Liver (tissue), 9 donors: ENCODE results near the gene PLA2G12A. TPM values are rescaled to one million over a fixed set of nuclear protein-coding genes. Genes with fewer than 3 reads are reported as not detected.

Experiments
- DNase-seq: peaks from one replicate; pipeline ENCODE4 v3.0.0-alpha.2; 2017; ENCODE audit warnings: low spot score
- H3K27ac ChIP-seq, 2 donors: one replicate each; pipeline ENCODE4 v1.7.0; 2013; ENCODE audit warnings: inconsistent platforms in 2 of 2, low read length in 2 of 2, control low read depth in 1 of 2, low read depth in 1 of 2, mild to moderate bottlenecking in 1 of 2
- H3K27me3 ChIP-seq, 4 donors: one replicate each; pipeline versions ENCODE4 v1.6.1 to v1.7.0; 2013; ENCODE audit warnings: low read length in 3 of 4, inconsistent platforms in 1 of 4, mild to moderate bottlenecking in 1 of 4, moderate library complexity in 1 of 4; ENCODE audit not compliant: control insufficient read depth in 4 of 4, insufficient read depth in 4 of 4
- H3K36me3 ChIP-seq, 4 donors: one replicate each; pipeline versions ENCODE4 v1.6.1 to v1.7.0; 2013; ENCODE audit warnings: low read length in 3 of 4, mild to moderate bottlenecking in 3 of 4, low read depth in 1 of 4, moderate library complexity in 1 of 4; ENCODE audit not compliant: control insufficient read depth in 4 of 4, insufficient read depth in 3 of 4
- H3K4me1 ChIP-seq, 4 donors: one replicate each; pipeline versions ENCODE4 v1.6.1 to v1.7.0; 2013; ENCODE audit warnings: low read length in 3 of 4, mild to moderate bottlenecking in 3 of 4, moderate library complexity in 1 of 4; ENCODE audit not compliant: control insufficient read depth in 4 of 4, insufficient read depth in 4 of 4
- H3K4me3 ChIP-seq, 3 donors: one replicate each; pipeline versions ENCODE4 v1.6.1 to v1.7.0; 2013; ENCODE audit warnings: low read length in 3 of 3, control low read depth in 1 of 3, low read depth in 1 of 3, mild to moderate bottlenecking in 1 of 3
- H3K9ac ChIP-seq, 2 donors: one replicate each; pipeline ENCODE4 v1.7.0; 2013; ENCODE audit warnings: low read length in 2 of 2, mild to moderate bottlenecking in 2 of 2, moderate library complexity in 2 of 2, control low read depth in 1 of 2, low read depth in 1 of 2
- H3K9me3 ChIP-seq, 4 donors: one replicate each; pipeline versions ENCODE4 v1.6.1 to v1.7.0; 2013; ENCODE audit warnings: low read length in 3 of 4; ENCODE audit not compliant: control insufficient read depth in 4 of 4
- CTCF ChIP-seq: fragments of 150-350 bp; IDR thresholded peaks from 2 replicates; pipeline ENCODE4 v1.5.1; 2017; ENCODE audit warnings: improper control_type of control experiment, low read depth, low read length; ENCODE audit not compliant: missing input control
- FOXA1 ChIP-seq: IDR thresholded peaks from 2 replicates; pipeline ENCODE4 v1.6.1; 2016; ENCODE audit warnings: antibody characterized with exemption
- FOXA2 ChIP-seq: IDR thresholded peaks from 2 replicates; pipeline ENCODE4 v1.6.1; 2016; ENCODE audit warnings: antibody characterized with exemption
- GABPA ChIP-seq, 2 donors: IDR thresholded peaks in 1 of 2; conservative IDR thresholded peaks in 1 of 2; 2 replicates each; pipeline ENCODE4 v1.6.1; 2016; ENCODE audit warnings: antibody characterized with exemption in 2 of 2, mild to moderate bottlenecking in 1 of 2, moderate library complexity in 1 of 2
- HNF4A ChIP-seq, 2 donors: conservative IDR thresholded peaks; 2 replicates each; pipeline ENCODE4 v1.6.1; 2016; ENCODE audit warnings: antibody characterized with exemption in 2 of 2, mild to moderate bottlenecking in 2 of 2
- HNF4G ChIP-seq: IDR thresholded peaks from 2 replicates; pipeline ENCODE4 v1.6.1; 2016; ENCODE audit warnings: antibody characterized with exemption
- JUND ChIP-seq, 2 donors: IDR thresholded peaks; 2 replicates each; pipeline ENCODE4 v1.6.1; 2016; ENCODE audit warnings: antibody characterized with exemption in 2 of 2
- MAX ChIP-seq: IDR thresholded peaks from 2 replicates; pipeline ENCODE4 v1.6.1; 2016; ENCODE audit warnings: antibody characterized with exemption
- NR2F2 ChIP-seq: IDR thresholded peaks from 2 replicates; pipeline ENCODE4 v1.6.1; 2016; ENCODE audit warnings: antibody characterized with exemption
- RAD21 ChIP-seq, 2 donors: IDR thresholded peaks; 2 replicates each; pipeline ENCODE4 v1.6.1; 2016; ENCODE audit warnings: antibody characterized with exemption in 2 of 2, mild to moderate bottlenecking in 2 of 2
- REST ChIP-seq: IDR thresholded peaks from 2 replicates; pipeline ENCODE4 v1.6.1; 2016; ENCODE audit warnings: antibody characterized with exemption, mild to moderate bottlenecking
- RXRA ChIP-seq, 2 donors: IDR thresholded peaks; 2 replicates each; pipeline ENCODE4 v1.6.1; 2017 to 2018; ENCODE audit warnings: antibody characterized with exemption in 2 of 2, mild to moderate bottlenecking in 1 of 2
- SP1 ChIP-seq: IDR thresholded peaks from 2 replicates; pipeline ENCODE4 v1.6.1; 2018; ENCODE audit warnings: antibody characterized with exemption, mild to moderate bottlenecking
- TAF1 ChIP-seq: conservative IDR thresholded peaks from 2 replicates; pipeline ENCODE4 v1.6.1; 2016; ENCODE audit warnings: antibody characterized with exemption, mild to moderate bottlenecking
- YY1 ChIP-seq: IDR thresholded peaks from 2 replicates; pipeline ENCODE4 v1.6.1; 2016; ENCODE audit warnings: antibody characterized with exemption, mild to moderate bottlenecking
- ZBTB33 ChIP-seq: IDR thresholded peaks from 2 replicates; pipeline ENCODE4 v1.6.1; 2016; ENCODE audit warnings: antibody characterized with exemption
- WGBS: extraction: QIAGEN DNeasy Blood & Tissue Kit; methylation state at CpG from one replicate; pipeline ENCODE4 v1.1.7; 2013; 5-methylcytosine and 5-hydroxymethylcytosine counted together
- polyA plus RNA-seq, 2 donors: library from polyadenylated mRNA; stranded (reverse) in 1 of 2; unstranded in 1 of 2; fragments of 200-250 nt in 1 of 2; fragments of >200 nt in 1 of 2; fragmentation: Nextera tagmentation in 1 of 2; extraction: Ambion mirVana in 1 of 2; gene quantifications; one replicate each; pipeline versions ENCODE4 v1.2.1 to v1.2.3, GENCODE V29; 2013 to 2015
- total RNA-seq, 2 donors: library from RNA; depleted of rRNA; stranded (reverse); fragments of >200 nt; gene quantifications; one replicate each; pipeline ENCODE4 v1.2.3, GENCODE V29; 2014
- donor health status: healthy.
- donor health status: healthy.
- donor health status: healthy.
- donor health status: healthy.
- donor health status: healthy.

PLA2G12A gene
- total RNA-seq, result 10 to 100 TPM; 11.3 to 28.9 TPM
- 10 to 100 TPM; 29.9 to 57.7 TPM for polyA plus RNA-seq

- DNase-seq, result peak; percentile 81
- TF ChIP-seq GABPA (IDR thresholded peaks at IDR 0.05 in 1 of 2, conservative IDR thresholded peaks at IDR 0.05 in 1 of 2) (no peak), FOXA1 (no peak), SP1 (peak; percentile 6), NR2F2 (no peak), REST (peak; percentile 12), FOXA2 (no peak), YY1 (peak; percentile 32), HNF4G (no peak)
- Histone ChIP-seq H3K27me3 (no peaks in the 10 kb centered on the region), H3K27ac (peak within 1 kb of the TSS; percentile 90 to 91), H3K4me1 (peaks cover 2 to 25% (median 13%) of the 10 kb centered on the region in 4 donors), H3K9me3 (no peaks in the 10 kb centered on the region), H3K4me3 (peak within 1 kb of the TSS; percentile 72 to 98 (median 76)), H3K36me3 (peaks cover 0 to 4% (median 0%) of the 10 kb centered on the region in 4 donors), H3K9ac (peak within 1 kb of the TSS; percentile 64 to 81)
- WGBS, result 1% methylated on average over 83 of the region's 83 CpGs
These were observed at the start of gene PLA2G12A for GRCh38 chr4:109729718-109730618. Gene PLA2G12A, minus strand, starts transcription at chr4:109730070. Its CDS starts 261 bp downstream, at chr4:109729809.

GRCh38 chr4:109764789-109765402 is 35.0 kb upstream of the PLA2G12A start:
- peaks cover 6 to 34% (median 18%) of the 10 kb centered on the region in 4 donors for H3K36me3 ChIP-seq
- no peak overlapping the region for H3K9ac ChIP-seq
- no peak for DNase-seq
- H3K27ac ChIP-seq, result no peak overlapping the region
- H3K4me1 ChIP-seq, result peaks cover 0 to 9% (median 0%) of the 10 kb centered on the region in 4 donors
- no peaks in the 10 kb centered on the region for H3K27me3 ChIP-seq
- TF ChIP-seq JUND (IDR thresholded peaks at IDR 0.05) (no peak), HNF4A (conservative IDR thresholded peaks at IDR 0.05) (peak; percentile 54 to 72)
- H3K9me3 ChIP-seq, result no peaks in the 10 kb centered on the region
- no peak overlapping the region for H3K4me3 ChIP-seq
- WGBS, result 72% methylated on average over 5 of the region's 5 CpGs

- Histone ChIP-seq H3K36me3 (peaks cover 6 to 32% (median 19%) of the 10 kb centered on the region in 4 donors), H3K9me3 (no peaks in the 10 kb centered on the region), H3K9ac (no peak overlapping the region), H3K27ac (no peak overlapping the region), H3K4me3 (no peak overlapping the region), H3K4me1 (peaks cover 0 to 9% (median 0%) of the 10 kb centered on the region in 4 donors), H3K27me3 (no peaks in the 10 kb centered on the region)
- no peak for DNase-seq
- 22% methylated on average over 2 of the region's 2 CpGs for WGBS
- TF ChIP-seq TAF1, result no peak
- TF ChIP-seq ZBTB33, result no peak
- no peak for TF ChIP-seq FOXA2
- no peak for TF ChIP-seq SP1
- TF ChIP-seq CTCF, result no peak
- TF ChIP-seq FOXA1, result no peak
- TF ChIP-seq MAX, result no peak
- no peak for TF ChIP-seq JUND (IDR thresholded peaks at IDR 0.05)
- TF ChIP-seq HNF4G, result no peak
- no peak for TF ChIP-seq YY1
- TF ChIP-seq NR2F2, result no peak
- no peak for TF ChIP-seq RAD21 (IDR thresholded peaks at IDR 0.05)
- no peak for TF ChIP-seq RXRA (IDR thresholded peaks at IDR 0.05)
These were observed 34.5 kb upstream of the PLA2G12A start for GRCh38 chr4:109764376-109764775.
